ENCODE results near the gene LENEP. TPM values are rescaled to one million over a fixed set of nuclear protein-coding genes. Genes with fewer than 3 reads are reported as not detected.

Gene LENEP
- polyA plus RNA-seq, 1 donor (not counting 4 experiments of a cell fraction or from before 2014, with no cell fraction given) = not detected

DNA sequence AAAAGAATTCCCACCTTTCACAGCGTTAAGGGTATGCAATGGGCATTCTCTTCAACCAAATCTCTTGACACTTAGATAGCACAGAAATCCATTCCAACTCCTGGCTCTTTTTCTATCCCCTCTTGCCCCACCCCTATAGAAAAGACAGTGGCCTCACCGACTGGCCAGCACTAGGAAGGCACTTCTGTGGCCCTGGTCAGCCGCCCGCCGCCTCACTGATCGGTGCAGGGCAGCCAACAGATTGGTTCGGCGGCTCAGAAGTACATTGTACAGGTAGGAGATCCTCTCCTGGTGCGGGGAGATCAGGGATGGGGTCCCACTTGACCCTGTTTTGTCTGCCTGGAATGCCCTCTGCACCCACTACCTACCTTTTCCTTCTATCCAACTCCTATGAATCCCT lies 30.9 kb downstream of the LENEP start:
- Histone ChIP-seq H4K20me1 (ENCODE audit: control insufficient read depth, extremely low read depth, insufficient read depth, low read length) (no peaks in the 10 kb centered on the region), H3K27me3 (ENCODE audit: control insufficient read depth, extremely low read depth, insufficient read depth, low read length) (no peaks in the 10 kb centered on the region), H3K79me2 (ENCODE audit: control insufficient read depth, insufficient read depth, low read length) (no peaks in the 10 kb centered on the region), H3K4me3 (ENCODE audit: control insufficient read depth in 2 of 3, extremely low read depth in 1 of 3, insufficient read depth in 2 of 3, low read depth in 1 of 3, low read length in 3 of 3) (no peak overlapping the region), H3K9ac (ENCODE audit: control insufficient read depth, extremely low read depth, insufficient read depth, low read length) (no peak overlapping the region), H3K27ac (ENCODE audit: control insufficient read depth, insufficient read depth, low read length) (no peak overlapping the region), H3K4me1 (ENCODE audit: control insufficient read depth, extremely low read depth, insufficient read depth, low read length) (peaks cover 22% of the 10 kb centered on the region), H3K9me3 (ENCODE audit: control insufficient read depth, low read depth, low read length) (no peaks in the 10 kb centered on the region), H3K36me3 (ENCODE audit: control insufficient read depth in 2 of 2, extremely low read depth in 1 of 2, insufficient read depth in 2 of 2, low read length in 2 of 2) (no peaks in the 10 kb centered on the region), H3K4me2 (ENCODE audit: control insufficient read depth, extremely low read depth, insufficient read depth, low read depth, low read length) (no peak overlapping the region), H3K9me1 (ENCODE audit: control insufficient read depth, extremely low read depth, insufficient read depth, low read length) (no peaks in the 10 kb centered on the region), H2AFZ (ENCODE audit: control insufficient read depth, low read length) (no peak overlapping the region)
- dilution Hi-C loops (cut with MboI; ENCODE audit: extremely low pct_ligation_motif_present, low sequenced_read_pairs) = no loop called here
- TF ChIP-seq CTCF (optimal IDR thresholded peaks at IDR 0.05 in 1 of 3, IDR thresholded peaks at IDR 0.05 in 1 of 3, conservative IDR thresholded peaks at IDR 0.05 in 1 of 3; ENCODE audit: extremely low read depth in 1 of 3, insufficient read depth in 2 of 3, low read length in 3 of 3) = no peak
- no peak for TF ChIP-seq EZH2 (IDR thresholded peaks at IDR 0.05; ENCODE audit: low read length)
- DNase-seq (ENCODE audit: low read depth, low spot score) = no peak
- FAIRE-seq = no peak

- no peak overlapping the region for H3K4me3 ChIP-seq (ENCODE audit: control insufficient read depth in 2 of 3, extremely low read depth in 1 of 3, insufficient read depth in 2 of 3, low read depth in 1 of 3, low read length in 3 of 3)
- no peak overlapping the region for H2AFZ ChIP-seq (ENCODE audit: control insufficient read depth, low read length)
- H3K4me2 ChIP-seq (ENCODE audit: control insufficient read depth, extremely low read depth, insufficient read depth, low read depth, low read length) = no peak overlapping the region
- no peaks in the 10 kb centered on the region for H3K27me3 ChIP-seq (ENCODE audit: control insufficient read depth, extremely low read depth, insufficient read depth, low read length)
- H3K9me3 ChIP-seq (ENCODE audit: control insufficient read depth, low read depth, low read length) = no peaks in the 10 kb centered on the region
- no peaks in the 10 kb centered on the region for H3K79me2 ChIP-seq (ENCODE audit: control insufficient read depth, insufficient read depth, low read length)
- no peaks in the 10 kb centered on the region for H4K20me1 ChIP-seq (ENCODE audit: control insufficient read depth, extremely low read depth, insufficient read depth, low read length)
- dilution Hi-C loops (cut with MboI; ENCODE audit: extremely low pct_ligation_motif_present, low sequenced_read_pairs) = no loop called here
- peaks cover 22% of the 10 kb centered on the region for H3K4me1 ChIP-seq (ENCODE audit: control insufficient read depth, extremely low read depth, insufficient read depth, low read length)
- DNase-seq (ENCODE audit: low read depth, low spot score) (no peak), FAIRE-seq (no peak)
- H3K9me1 ChIP-seq (ENCODE audit: control insufficient read depth, extremely low read depth, insufficient read depth, low read length) = no peaks in the 10 kb centered on the region
- TF ChIP-seq CTCF (optimal IDR thresholded peaks at IDR 0.05 in 1 of 3, IDR thresholded peaks at IDR 0.05 in 1 of 3, conservative IDR thresholded peaks at IDR 0.05 in 1 of 3; ENCODE audit: extremely low read depth in 1 of 3, insufficient read depth in 2 of 3, low read length in 3 of 3) (no peak), EZH2 (IDR thresholded peaks at IDR 0.05; ENCODE audit: low read length) (no peak)
- H3K9ac ChIP-seq (ENCODE audit: control insufficient read depth, extremely low read depth, insufficient read depth, low read length) = no peak overlapping the region
- H3K27ac ChIP-seq (ENCODE audit: control insufficient read depth, insufficient read depth, low read length) = no peak overlapping the region
- no peaks in the 10 kb centered on the region for H3K36me3 ChIP-seq (ENCODE audit: control insufficient read depth in 2 of 2, extremely low read depth in 1 of 2, insufficient read depth in 2 of 2, low read length in 2 of 2)
These were observed 32.8 kb downstream of the LENEP start for GRCh38 chr1:155026154-155026553.

Data from keratinocyte (primary cell).